Adrenal gland (tissue), 12 donors: Measurements from ENCODE around the gene SLC22A3. TPM values are rescaled to one million over a fixed set of nuclear protein-coding genes. Genes with fewer than 3 reads are reported as not detected.

Source experiments
- DNase-seq, 7 donors: peaks; one replicate each; pipeline ENCODE4 v3.0.0-alpha.2; 2019 to 2020
- H3K27ac ChIP-seq, 5 donors: fragments of 200-600 bp; sonication (generic) in 4 of 5; 1 replicate in 3 of 5; 2 replicates in 2 of 5; pipeline versions ENCODE4 v1.5.1 to v1.8.0; 2016 to 2020; ENCODE audit warnings: mild to moderate bottlenecking in 1 of 5
- H3K27me3 ChIP-seq: fragments of 200-600 bp; 2 replicates; pipeline ENCODE4 v1.8.0; 2021
- H3K36me3 ChIP-seq, 2 donors: fragments of 200-600 bp; replicated peaks in 1 of 2; 1 replicate in 1 of 2; 2 replicates in 1 of 2; pipeline versions ENCODE4 v1.5.1 to v1.8.0; 2018 to 2022
- H3K4me1 ChIP-seq, 2 donors: fragments of 200-600 bp; replicated peaks in 1 of 2; 1 replicate in 1 of 2; 2 replicates in 1 of 2; pipeline versions ENCODE4 v1.5.1 to v1.8.0; 2018 to 2021
- H3K4me3 ChIP-seq, 4 donors: fragments of 200-600 bp; sonication (generic) in 3 of 4; one replicate each; pipeline ENCODE4 v1.5.1; 2016 to 2018
- H3K9me3 ChIP-seq, 3 donors: fragments of 200-600 bp; sonication (generic) in 1 of 3; replicated peaks in 1 of 3; 1 replicate in 2 of 3; 2 replicates in 1 of 3; pipeline versions ENCODE4 v1.5.1 to v1.8.0; 2016 to 2021
- POLR2A ChIP-seq, 2 donors: fragments of 450-650 bp; IDR thresholded peaks; one replicate each; pipeline ENCODE4 v1.6.1; 2017; ENCODE audit warnings: antibody characterized with exemption in 2 of 2, mild to moderate bottlenecking in 2 of 2, moderate library complexity in 1 of 2
- WGBS, 4 donors: extraction: QIAGEN DNeasy Blood & Tissue Kit in 2 of 4; methylation state at CpG; one replicate each; pipeline versions ENCODE4 v1.1.5 to v1.1.7; 2013 to 2017; 5-methylcytosine and 5-hydroxymethylcytosine counted together
- intact Hi-C, 2 donors: fragments of 100-400 bp; cut with DNase I; formaldehyde crosslinking; loops; one replicate each; pipeline versions ENCODE4 v1.14.1 to v1.15.0; 2022 to 2023
- polyA plus RNA-seq, 3 donors: library from polyadenylated mRNA; stranded (reverse); fragments of 200-250 nt in 2 of 3; fragments of 350-450 nt in 1 of 3; fragmentation: Illumina TruSeq in 1 of 3; extraction: RNeasy Lipid Tissue Mini Kit (QIAGEN cat#74804) in 1 of 3; gene quantifications; one replicate each; pipeline ENCODE4 v1.2.3, GENCODE V29; 2013 to 2014
- total RNA-seq, 9 donors: library from RNA; depleted of rRNA in 4 of 9; stranded (reverse); fragments of >200 nt in 4 of 9; fragments of 120-200 nt in 1 of 9; fragmentation: NEBNext Ultra II Directional in 1 of 9; extraction: Animal tissue kit (Norgen Biotek cat#: 25700) in 1 of 9; gene quantifications; one replicate each; pipeline versions ENCODE4 v1.1.0 to v1.2.4, GENCODE V29; 2013 to 2023
- TF ChIP-seq, protein P1 (sequence below), 6 experiments: fragments of 450-650 bp in 4 of 6; fragments of 200-600 bp in 2 of 6; sonication (generic) in 1 of 6; IDR thresholded peaks; 1 replicate in 5 of 6; 2 replicates in 1 of 6; pipeline versions ENCODE4 v1.5.1 to v1.8.0; 2016 to 2021; ENCODE audit warnings: antibody characterized with exemption in 6 of 6, mild to moderate bottlenecking in 2 of 6, moderate library complexity in 1 of 6
- donor health status: healthy with polysubstance abuse.
- donor health status: Bipolar disorder and iron deficiency.
- donor health status: DM: yes; HTN: yes; CAD: no.
- donor health status: DM: no; HTN: no; CAD: no.
- donor health status: DM: no; HTN: no; CAD: no.
- donor health status: DM: yes; HTN: yes; CAD: no.

SLC22A3 gene
- total and polyA plus RNA-seq, 12 donors: 7.2 to 51.9 (median 31.2) TPM

DNA sequence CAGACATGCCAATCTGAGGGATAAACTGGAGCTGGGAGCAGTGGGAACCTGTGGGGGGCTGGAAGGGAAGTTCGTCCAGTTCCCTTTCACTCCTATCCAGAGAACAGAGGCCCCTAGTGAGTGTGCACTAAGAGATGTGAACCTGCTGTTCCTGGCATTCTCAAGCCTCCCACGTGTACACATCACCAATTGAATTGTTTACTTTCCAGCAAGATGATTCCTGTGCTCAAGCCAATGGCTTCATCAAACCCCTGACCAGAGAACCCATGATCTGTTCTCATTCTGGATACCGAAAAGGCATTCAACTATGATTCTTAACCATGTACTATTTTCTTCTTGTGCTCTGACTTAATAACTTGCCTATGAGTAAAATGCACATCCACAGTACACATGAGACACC is 10.2 kb upstream of the SLC22A3 start:
- WGBS, 4 donors: 79 to 90% (median 80%) methylated on average over 3 of the region's 3 CpGs
- no peaks in the 10 kb centered on the region for H3K27me3 ChIP-seq
- no peaks in the 10 kb centered on the region for H3K36me3 ChIP-seq
- no peak for DNase-seq
- H3K27ac ChIP-seq: no peak overlapping the region
- no peaks in the 10 kb centered on the region for H3K4me1 ChIP-seq
- intact Hi-C loops: no loop called here
- TF ChIP-seq, protein P1, sequence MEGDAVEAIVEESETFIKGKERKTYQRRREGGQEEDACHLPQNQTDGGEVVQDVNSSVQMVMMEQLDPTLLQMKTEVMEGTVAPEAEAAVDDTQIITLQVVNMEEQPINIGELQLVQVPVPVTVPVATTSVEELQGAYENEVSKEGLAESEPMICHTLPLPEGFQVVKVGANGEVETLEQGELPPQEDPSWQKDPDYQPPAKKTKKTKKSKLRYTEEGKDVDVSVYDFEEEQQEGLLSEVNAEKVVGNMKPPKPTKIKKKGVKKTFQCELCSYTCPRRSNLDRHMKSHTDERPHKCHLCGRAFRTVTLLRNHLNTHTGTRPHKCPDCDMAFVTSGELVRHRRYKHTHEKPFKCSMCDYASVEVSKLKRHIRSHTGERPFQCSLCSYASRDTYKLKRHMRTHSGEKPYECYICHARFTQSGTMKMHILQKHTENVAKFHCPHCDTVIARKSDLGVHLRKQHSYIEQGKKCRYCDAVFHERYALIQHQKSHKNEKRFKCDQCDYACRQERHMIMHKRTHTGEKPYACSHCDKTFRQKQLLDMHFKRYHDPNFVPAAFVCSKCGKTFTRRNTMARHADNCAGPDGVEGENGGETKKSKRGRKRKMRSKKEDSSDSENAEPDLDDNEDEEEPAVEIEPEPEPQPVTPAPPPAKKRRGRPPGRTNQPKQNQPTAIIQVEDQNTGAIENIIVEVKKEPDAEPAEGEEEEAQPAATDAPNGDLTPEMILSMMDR (IDR thresholded peaks at IDR 0.05): no peak
- TF ChIP-seq POLR2A (IDR thresholded peaks at IDR 0.05): no peak
- no peak overlapping the region for H3K4me3 ChIP-seq
- H3K9me3 ChIP-seq: no peaks in the 10 kb centered on the region

GRCh38 chr6:160343144-160343543 is 5.0 kb upstream of the SLC22A3 start:
- no peak overlapping the region for H3K4me3 ChIP-seq
- no peak for DNase-seq
- no peak overlapping the region for H3K27ac ChIP-seq
- no peaks in the 10 kb centered on the region for H3K4me1 ChIP-seq
- WGBS, 4 donors: 83 to 96% (median 89%) methylated on average over 2 of the region's 2 CpGs
- no peaks in the 10 kb centered on the region for H3K27me3 ChIP-seq
- intact Hi-C loops: no loop called here
- no peak for TF ChIP-seq POLR2A (IDR thresholded peaks at IDR 0.05)
- TF ChIP-seq, protein P1 (IDR thresholded peaks at IDR 0.05): no peak
- H3K9me3 ChIP-seq: no peaks in the 10 kb centered on the region
- H3K36me3 ChIP-seq: no peaks in the 10 kb centered on the region

DNA sequence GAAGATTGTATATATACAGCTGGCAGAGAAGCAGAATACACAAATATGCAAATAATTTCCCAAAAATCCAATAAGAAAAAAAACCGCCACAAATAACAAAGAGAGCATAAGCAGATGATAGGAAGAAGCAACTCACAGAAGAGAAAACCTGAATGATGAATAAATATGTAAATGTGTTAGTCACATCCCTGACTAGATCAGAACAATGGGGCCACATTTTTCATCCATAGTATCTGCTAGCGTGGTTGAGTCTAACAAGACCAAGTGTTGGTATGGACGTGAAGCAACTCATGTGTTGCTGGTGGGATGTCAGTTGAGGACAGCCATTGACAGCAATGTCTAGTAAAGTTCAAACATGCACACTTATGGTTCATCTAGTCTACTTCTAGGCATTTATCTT is 3.9 kb upstream of the SLC22A3 start:
- Histone ChIP-seq H3K9me3 (no peaks in the 10 kb centered on the region), H3K4me1 (no peaks in the 10 kb centered on the region), H3K4me3 (no peak overlapping the region), H3K27me3 (no peaks in the 10 kb centered on the region), H3K27ac (no peak overlapping the region), H3K36me3 (no peaks in the 10 kb centered on the region)
- no peak for DNase-seq
- intact Hi-C loops: no loop called here
- WGBS, 4 donors: 88 to 97% (median 93%) methylated on average over 3 of the region's 3 CpGs
- TF ChIP-seq POLR2A (IDR thresholded peaks at IDR 0.05): no peak
- TF ChIP-seq, protein P1 (IDR thresholded peaks at IDR 0.05): no peak

DNA sequence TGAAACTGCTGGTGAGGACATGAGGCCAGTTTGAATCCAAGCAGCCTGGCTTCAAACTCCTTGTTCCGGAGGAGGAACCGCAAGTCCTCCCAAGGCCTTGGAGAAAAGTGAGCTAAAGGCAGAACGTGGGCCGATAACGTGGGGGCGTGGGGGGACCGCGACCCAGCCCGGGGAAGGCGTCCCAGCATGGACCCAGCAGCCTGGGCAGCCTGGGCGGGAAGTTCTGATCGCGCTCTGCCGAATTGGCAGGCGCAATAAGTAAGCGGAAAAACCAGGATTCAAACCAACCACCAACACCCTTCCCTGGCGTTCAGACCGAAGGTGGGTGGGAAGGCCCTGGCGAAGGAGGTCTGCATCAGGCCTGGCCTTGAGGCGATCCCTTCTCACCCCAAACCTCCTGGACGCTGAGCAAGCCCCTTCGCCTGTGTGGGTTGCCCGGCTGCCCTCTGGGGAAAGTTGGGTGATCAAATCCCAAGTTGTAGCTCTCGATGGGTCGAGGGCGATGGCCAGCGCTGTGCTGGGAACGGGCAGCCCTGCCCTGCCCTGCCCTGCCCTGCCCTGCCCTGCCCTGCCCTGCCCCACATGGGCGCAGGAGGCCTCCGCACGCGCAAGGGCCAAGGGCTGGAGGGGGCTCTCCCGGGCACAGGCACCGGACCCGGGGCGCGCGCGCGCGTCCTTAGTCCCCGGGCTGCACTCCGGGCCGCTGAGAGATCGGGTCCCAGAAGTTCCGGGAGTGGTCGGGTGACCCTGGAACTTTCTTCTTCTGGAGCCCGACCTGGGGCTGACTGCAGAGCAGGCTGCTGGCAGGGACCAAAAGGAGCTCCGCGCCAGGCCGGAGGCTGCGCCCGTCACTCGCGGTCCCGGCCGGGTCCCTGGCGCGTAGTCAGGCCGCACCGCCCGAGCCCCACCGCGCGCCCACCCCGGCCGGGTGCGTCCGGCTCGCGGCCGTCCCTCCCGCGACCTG is 637 bp upstream of the SLC22A3 start:
- H3K27me3 ChIP-seq: no peaks in the 10 kb centered on the region
- H3K4me3 ChIP-seq: peak overlapping the region in 2 of 4 donors; percentile 50 to 70
- H3K9me3 ChIP-seq: no peaks in the 10 kb centered on the region
- H3K4me1 ChIP-seq: peaks cover 5 to 8% of the 10 kb centered on the region in 2 donors
- peak overlapping the region in 3 of 5 donors; percentile 72 to 82 (median 77) for H3K27ac ChIP-seq
- no peaks in the 10 kb centered on the region for H3K36me3 ChIP-seq
- DNase-seq: peak in 3 of 7 donors; percentile 19 to 38 (median 27)
- intact Hi-C loops: loop anchor here in 1 of 2 donors (5.0 kb wide), 1 partner anchor 110 kb away; no protein-coding TSS in a partner anchor
- 34 to 94% (median 64%) methylated on average over 21 to 74 of the region's 74 CpGs for WGBS, 4 donors
- TF ChIP-seq, protein P1 (IDR thresholded peaks at IDR 0.05): no peak
- no peak for TF ChIP-seq POLR2A (IDR thresholded peaks at IDR 0.05)
